ENCODE data around the gene TMEM266.

TMEM266 gene

DNA sequence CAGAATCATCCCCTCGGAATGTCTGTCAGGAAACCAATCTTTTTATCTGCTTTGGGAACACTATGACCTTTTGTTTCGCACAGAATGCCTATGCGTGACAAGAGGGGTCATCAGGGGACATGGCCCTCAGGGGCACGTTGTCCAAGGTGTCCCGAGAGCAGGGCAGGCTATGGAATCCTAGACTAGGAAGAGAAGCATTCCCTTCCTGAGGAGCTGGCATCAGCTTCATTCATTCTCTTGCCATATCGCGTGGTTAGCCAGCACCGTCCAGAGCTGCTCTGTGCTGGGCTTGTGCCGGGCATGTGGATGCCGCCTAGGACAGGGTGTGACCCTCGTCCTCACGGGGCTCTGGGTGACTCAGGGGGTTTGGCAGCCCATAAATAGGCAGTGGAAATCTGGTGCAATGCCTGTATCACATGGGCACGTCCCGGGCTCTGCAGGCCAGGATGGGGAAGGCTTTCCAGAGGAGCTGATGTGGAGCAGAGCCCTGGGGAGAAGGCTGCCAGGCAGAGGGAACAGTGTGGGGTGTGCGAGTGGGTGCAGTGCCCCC is 117.8 kb downstream of the TMEM266 start:
- DNase-seq (ENCODE audit: extremely low spot score, insufficient read length, low read depth), result no peak

DNA sequence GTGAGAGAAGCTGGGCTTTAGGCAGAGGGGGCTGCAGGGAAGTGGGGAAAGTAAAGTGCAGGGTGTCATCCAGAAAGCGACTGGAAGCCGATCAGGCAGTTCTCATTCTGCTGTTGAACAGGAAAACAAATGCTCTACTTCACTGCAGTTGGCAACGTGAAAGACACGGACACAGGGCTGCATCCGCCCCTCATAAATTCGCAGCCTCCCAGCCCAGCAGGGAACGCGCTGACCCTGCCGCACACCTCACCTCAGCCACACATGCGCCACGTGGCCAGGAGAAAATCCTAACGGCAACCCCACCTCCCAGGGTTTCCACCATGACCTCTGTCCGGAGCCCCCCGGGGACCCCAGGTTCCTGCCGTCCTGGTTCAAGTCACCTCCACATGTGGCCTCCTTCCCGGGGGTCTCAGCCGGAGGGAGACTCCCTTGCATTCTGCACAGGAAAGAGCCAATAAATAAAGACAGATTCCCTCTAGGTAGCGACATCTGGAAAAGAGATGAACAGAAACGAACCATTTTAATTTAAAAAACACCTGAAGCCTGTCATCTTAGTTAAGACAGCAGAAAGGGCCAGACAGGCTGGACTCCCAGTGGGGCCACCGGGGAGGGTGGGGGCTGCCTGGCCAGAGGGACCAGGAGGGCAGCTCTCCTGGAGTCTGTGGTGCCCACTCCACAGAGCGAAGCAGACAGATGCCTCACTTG is 118.7 kb downstream of the TMEM266 start:
- FAIRE-seq (no peak), DNase-seq (ENCODE audit: extremely low spot score, insufficient read length, low read depth) (no peak)

More for the DNA sequence above, 117.8 kb downstream of the TMEM266 start:
- no peak for FAIRE-seq

DNA sequence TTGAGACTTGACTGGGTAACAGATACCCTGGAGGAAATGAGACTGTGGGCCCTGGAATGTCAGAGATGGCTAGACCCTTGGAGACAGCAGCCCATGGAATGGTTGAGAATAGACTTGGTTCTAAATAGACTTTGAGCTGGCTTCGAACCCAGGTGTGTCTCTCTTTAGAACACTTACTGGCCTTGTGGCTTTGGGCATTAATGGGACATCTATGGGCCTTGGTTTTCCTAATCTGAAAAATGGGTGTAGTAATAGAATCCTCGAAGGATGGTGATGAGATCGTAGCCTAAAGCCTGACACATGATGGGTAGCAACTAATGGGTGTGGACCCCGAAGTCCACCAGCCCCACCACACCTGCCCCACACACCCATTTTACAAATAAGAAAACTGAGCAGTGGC is 119.2 kb downstream of the TMEM266 start:
- FAIRE-seq, result no peak

DNA sequence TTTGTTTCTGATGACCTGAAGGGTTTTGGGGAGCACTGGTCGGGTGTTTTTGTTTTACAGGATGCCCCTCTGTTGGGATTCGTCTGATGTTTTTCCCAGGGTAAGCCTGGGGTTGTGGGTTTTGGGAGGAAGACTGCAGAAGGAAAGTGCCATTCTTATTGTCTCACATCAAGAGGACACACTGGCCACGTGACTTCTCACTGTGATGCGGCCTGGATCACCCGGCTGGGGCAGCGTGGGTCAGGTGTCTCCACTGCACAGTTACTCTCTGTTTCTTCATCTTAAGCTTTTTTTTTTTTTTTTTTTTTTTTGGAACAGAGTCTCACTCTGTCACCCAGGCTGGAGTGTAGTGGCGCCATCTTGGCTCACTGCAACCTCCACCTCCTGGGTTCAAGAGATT is 120.5 kb downstream of the TMEM266 start:
- FAIRE-seq (no peak), DNase-seq (ENCODE audit: extremely low spot score, insufficient read length, low read depth) (no peak)

More for the DNA sequence above, 119.2 kb downstream of the TMEM266 start:
- no peak for DNase-seq (ENCODE audit: extremely low spot score, insufficient read length, low read depth)

GRCh38 chr15:76181705-76182107 is 121.9 kb downstream of the TMEM266 start:
- peak; percentile 48 for DNase-seq (ENCODE audit: extremely low spot score, insufficient read length, low read depth)
- peak; percentile 91 for FAIRE-seq

DNA sequence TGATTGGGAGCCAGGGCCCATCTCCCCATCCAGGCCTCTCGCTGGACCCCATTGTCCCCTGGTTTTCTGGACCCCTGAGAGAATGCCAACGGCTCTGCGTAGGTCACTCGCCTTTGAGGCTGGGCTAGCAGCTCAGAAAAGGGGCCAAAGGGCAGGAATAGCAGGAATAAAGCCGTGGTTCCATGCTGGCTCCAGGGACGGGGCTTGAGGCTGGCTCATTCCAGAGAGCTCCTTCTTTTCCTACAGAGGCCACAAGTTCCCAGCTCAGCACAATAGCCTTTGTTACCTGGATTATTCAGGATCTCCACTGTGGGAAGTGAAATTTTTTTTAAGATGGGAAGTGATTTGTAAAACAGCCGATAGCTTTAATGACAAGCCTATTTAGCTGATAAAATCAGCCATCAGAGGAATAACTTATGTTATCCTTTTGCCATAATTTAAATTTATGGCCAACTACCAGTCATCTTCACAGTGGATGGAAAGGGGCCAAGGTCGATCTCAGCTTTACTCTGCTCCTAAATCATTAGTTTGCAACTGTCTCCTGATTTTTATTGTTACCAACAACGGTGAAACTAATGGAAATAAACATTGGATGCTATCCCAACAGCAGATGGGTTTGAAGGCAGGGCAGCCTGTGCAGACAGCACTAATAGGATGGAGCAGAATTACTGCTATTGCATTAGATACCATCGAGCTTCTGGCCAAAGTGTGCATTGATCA is 124.3 kb downstream of the TMEM266 start:
- DNase-seq (ENCODE audit: extremely low spot score, insufficient read length, low read depth) (no peak), FAIRE-seq (no peak)

DNA sequence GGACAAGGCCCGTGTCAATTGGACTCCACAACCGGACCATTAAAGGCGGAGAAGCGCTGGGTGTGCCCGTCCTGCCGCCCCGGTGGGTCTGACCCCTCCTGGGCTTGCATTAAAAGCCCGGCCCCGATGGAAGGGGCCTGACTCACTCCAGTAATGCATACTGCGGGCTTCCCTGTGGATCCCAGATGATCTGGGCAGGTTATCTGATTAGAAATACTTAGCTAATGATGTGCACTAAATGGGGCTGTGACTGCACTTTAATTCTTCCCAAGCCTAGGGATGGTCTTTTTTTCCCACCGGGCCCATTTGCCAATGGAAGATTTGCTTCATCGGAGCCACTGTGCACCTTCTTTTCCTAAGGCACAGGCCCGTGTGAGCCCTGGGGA is 124.9 kb downstream of the TMEM266 start:
- FAIRE-seq (no peak), DNase-seq (ENCODE audit: extremely low spot score, insufficient read length, low read depth) (no peak)

- DNase-seq (ENCODE audit: extremely low spot score, insufficient read length, low read depth), result no peak
- FAIRE-seq, result peak; percentile 64
Observed at GRCh38 chr15:76185716-76186115, 125.9 kb downstream of the TMEM266 start.

DNA sequence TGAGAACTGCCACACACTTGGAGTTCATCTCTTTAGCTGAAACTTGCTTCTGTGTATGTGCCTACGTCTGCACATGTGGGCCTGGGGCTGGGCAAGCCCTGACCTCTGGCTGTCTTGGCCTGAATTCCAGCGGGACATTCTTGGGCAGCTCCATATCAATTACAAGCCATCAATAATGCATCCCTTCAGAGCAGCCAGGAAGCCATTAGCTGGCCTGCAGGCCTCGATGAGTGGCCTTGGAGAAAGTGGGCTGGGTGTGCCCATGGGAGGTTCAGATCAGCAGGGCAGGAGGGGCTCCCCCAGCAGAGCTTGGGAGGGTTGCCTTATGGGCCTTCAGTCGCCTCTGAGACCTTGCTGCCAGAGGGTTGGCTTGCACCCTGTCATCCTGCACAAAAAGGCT is 127.4 kb downstream of the TMEM266 start:
- DNase-seq (ENCODE audit: extremely low spot score, insufficient read length, low read depth), result no peak
- no peak for FAIRE-seq

DNA sequence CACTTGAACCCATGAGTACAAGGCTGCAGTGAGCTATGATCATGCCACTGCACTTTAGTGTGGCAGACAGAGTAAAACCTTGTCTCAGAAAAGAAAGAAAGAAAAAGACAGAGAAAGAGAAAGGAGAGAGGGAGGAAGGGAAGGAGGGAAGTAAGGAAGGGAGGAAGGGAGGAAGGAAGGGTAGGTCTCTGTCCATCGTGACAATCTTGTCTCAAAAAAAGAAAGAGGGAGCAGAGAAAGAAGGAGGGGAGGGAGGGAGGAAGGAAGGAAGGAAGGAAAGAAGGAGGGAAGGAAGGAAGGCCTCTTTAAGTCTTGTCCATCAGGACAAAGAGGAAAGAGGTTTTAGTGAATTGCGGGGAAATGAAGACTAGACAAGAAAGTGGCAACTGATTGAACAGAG is 129.3 kb downstream of the TMEM266 start:
- no peak for FAIRE-seq
- DNase-seq (ENCODE audit: extremely low spot score, insufficient read length, low read depth), result no peak

DNA sequence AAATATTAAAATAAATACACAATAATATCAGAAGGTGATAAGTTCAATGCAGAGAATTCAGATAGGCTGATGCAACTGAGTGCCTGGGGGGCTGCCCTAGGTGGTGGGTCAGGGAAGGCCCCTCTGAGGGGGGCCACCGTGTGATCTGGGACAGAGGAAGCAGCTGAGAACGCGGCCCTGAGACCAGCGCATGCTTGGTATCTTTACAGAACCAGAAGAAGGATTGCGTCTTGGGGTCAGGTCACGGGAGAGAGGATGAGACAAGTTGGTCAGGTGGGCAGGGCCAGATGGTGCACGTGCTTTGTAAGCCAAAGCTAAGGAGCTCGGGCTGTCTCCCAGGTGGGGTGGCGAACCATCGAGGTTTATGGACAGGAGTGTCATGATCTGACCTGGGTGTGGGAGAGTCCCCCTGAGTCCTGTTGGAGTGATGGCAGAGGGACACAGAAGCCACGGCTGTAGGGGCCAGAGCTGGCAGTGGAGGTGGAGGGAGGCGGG is 130.3 kb downstream of the TMEM266 start:
- FAIRE-seq (no peak), DNase-seq (ENCODE audit: extremely low spot score, insufficient read length, low read depth) (no peak)

DNA sequence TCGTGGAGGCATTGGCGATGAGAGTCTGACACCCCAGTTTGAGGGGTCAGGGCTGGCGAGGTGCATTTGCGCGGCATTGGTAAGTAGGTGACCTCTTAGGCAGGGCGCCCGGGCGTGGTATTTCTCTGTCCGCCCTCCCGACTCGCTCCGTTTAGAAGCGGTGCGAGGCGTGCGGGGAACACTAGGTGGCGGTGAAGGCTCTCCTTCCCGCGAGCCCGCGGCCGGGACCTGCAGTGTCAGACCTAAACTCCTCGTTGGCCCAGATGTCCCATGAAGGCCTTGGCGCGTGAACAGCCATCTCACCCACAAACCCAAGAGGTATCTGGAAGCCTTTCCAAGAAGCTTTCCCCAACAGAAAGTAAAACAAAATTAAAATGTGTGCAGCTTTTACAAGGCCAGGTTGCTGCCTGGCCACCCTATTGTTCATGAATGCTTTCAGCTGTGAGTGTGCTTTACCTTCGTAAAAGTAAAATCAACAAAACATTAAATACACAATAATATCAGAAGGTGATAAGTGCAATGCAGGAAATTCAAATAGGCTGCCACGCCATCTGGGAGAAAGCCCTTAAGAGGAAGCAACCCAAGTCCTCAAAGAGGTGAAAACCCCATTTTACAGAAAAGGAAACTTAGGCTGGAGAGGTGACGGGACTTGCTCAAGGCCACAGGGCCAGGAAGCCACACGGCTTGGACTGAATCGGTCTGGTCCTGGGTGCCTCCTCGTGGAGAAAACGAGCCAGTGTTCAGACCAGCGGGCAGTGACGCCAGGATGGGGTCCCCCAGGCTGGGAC is 131.2 kb downstream of the TMEM266 start:
- DNase-seq (ENCODE audit: extremely low spot score, insufficient read length, low read depth) (peak; percentile 87), FAIRE-seq (peak; percentile 87)

GRCh38 chr15:76191539-76192244 is 131.9 kb downstream of the TMEM266 start:
- DNase-seq (ENCODE audit: extremely low spot score, insufficient read length, low read depth) (no peak), FAIRE-seq (no peak)

GRCh38 chr15:76192715-76193114 is 132.9 kb downstream of the TMEM266 start:
- no peak for DNase-seq (ENCODE audit: extremely low spot score, insufficient read length, low read depth)
- no peak for FAIRE-seq

GRCh38 chr15:76193934-76194333 is 134.1 kb downstream of the TMEM266 start:
- DNase-seq (ENCODE audit: extremely low spot score, insufficient read length, low read depth) (no peak), FAIRE-seq (no peak)

GRCh38 chr15:76195506-76196268 is 135.9 kb downstream of the TMEM266 start:
- no peak for FAIRE-seq
- no peak for DNase-seq (ENCODE audit: extremely low spot score, insufficient read length, low read depth)

DNA sequence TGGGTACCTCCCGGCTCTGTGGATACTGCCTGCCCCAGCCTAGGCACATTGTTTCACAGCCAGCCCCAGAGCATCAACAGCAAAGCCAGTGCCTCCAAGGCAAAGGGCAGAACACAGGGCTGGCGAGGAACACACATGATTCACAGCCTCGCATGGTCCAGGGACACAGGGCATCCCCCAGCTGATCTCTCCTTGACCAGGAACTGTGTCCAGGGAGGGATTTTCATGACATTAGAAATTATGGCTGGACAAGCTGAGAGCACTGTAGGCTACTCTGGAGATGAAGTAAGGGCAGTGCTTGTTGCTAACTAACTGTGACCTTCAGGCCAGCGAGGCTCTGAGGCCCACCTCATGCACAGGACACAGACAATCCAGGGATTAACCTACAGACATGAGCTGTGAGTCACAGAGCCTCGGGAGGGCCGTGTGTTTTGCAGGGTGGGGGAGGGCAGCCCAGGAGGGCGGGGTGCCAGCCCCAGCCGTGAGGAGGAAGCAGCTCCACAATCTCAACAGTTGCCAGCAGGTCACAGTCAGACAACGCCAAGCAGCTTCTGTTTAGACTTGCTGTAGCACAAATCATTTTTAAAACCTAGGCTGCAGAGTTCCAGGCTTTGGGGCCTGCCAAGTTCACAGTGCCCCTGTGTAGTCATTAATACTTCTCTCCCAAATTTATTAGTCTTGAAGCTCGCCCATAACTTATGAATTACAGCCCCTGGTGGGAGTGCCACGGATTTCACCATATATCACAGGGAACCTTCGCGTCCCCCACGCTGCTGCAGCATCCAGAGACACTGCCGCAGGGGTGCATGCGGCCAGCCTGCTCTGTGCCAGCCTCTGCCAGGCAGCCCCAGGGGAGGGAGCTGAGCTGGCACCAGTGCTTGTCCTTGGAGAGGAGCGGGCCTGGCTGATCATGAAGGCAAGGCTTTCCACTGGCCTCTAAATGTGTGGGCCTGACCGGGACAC is 136.8 kb downstream of the TMEM266 start:
- no peak for DNase-seq (ENCODE audit: extremely low spot score, insufficient read length, low read depth)
- FAIRE-seq, result no peak
